GM23338 (cell line): Measurements from ENCODE around the gene FILIP1L.

ENCODE experiments used
- CREB1 ChIP-seq: fragments of 250-450 bp; sonication (Bioruptor Pico); IDR thresholded peaks from 2 replicates; pipeline ENCODE4 v1.5.0; 2020; ENCODE audit warnings: low read depth, mild to moderate bottlenecking, moderate library complexity
- CTCF ChIP-seq, 2 experiments: fragments of 200-600 bp in 1 of 2; sonication (generic) in 1 of 2; conservative IDR thresholded peaks; 2 replicates each; pipeline versions ENCODE4 v1.5.1 to v1.6.1; 2016 to 2017; ENCODE audit warnings: antibody characterized with exemption in 2 of 2, low read depth in 2 of 2, mild to moderate bottlenecking in 2 of 2, moderate library complexity in 1 of 2
- EZH2phosphoT487 ChIP-seq: fragments of 200-600 bp; sonication (generic); IDR thresholded peaks from one replicate; pipeline ENCODE4 v1.8.1; 2018; ENCODE audit warnings: antibody characterized with exemption; ENCODE audit not compliant: unreplicated experiment
- POLR2AphosphoS5 ChIP-seq: IDR thresholded peaks from 2 replicates; pipeline ENCODE4 v1.6.1; 2016; ENCODE audit warnings: antibody characterized with exemption, low read depth
- REST ChIP-seq: IDR thresholded peaks from one replicate; pipeline ENCODE4 v1.6.1; 2018; ENCODE audit warnings: antibody characterized with exemption; ENCODE audit not compliant: unreplicated experiment

GRCh38 chr3:99943931-99944761 lies 170.2 kb downstream of the FILIP1L start:
- TF ChIP-seq CREB1 (CRISPR knock-in tag): no peak
- no peak for TF ChIP-seq CTCF (conservative IDR thresholded peaks at IDR 0.05; ENCODE audit: low read depth in 2 of 2)
- no peak for TF ChIP-seq POLR2AphosphoS5
- TF ChIP-seq EZH2phosphoT487: no peak
- TF ChIP-seq REST: no peak
